22Rv1 (cell line): Measurements from ENCODE around the gene SYNPR.

Experiments
- H3K27ac ChIP-seq: fragments of 450-650 bp; 2 replicates; pipeline ENCODE4 v1.5.1; 2017
- CTCF ChIP-seq: fragments of 450-650 bp; IDR thresholded peaks from 2 replicates; pipeline ENCODE4 v1.5.1; 2017; ENCODE audit warnings: mild to moderate bottlenecking
- ZFX ChIP-seq: fragments of 450-650 bp; IDR thresholded peaks from 2 replicates; pipeline ENCODE4 v1.6.1; 2017; ENCODE audit warnings: antibody characterized with exemption, borderline replicate concordance

Gene SYNPR

DNA sequence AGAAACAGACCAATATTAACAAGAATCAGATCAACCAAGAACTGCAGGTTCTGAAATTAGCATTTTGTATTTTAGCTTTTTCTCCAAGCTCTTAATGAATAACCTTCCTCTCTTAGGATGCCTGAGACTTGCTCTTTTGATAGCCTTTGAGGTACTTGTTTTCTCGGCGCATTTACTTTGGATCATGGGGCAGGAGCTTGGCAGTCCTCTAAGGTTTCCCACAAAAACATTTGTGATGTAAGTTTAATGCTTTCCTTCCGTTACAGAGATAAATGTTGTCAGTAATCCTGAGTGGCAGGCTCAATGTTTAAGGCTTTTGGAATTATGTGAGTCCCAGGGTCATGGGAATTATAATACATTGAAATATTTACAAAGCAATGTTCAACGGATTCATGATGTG is 236.6 kb downstream of the SYNPR start:
- TF ChIP-seq CTCF: no peak
- TF ChIP-seq ZFX: no peak
- no peak overlapping the region for H3K27ac ChIP-seq

GRCh38 chr3:63519426-63519825 is 241.3 kb downstream of the SYNPR start:
- TF ChIP-seq CTCF (no peak), ZFX (no peak)
- H3K27ac ChIP-seq: no peak overlapping the region

DNA sequence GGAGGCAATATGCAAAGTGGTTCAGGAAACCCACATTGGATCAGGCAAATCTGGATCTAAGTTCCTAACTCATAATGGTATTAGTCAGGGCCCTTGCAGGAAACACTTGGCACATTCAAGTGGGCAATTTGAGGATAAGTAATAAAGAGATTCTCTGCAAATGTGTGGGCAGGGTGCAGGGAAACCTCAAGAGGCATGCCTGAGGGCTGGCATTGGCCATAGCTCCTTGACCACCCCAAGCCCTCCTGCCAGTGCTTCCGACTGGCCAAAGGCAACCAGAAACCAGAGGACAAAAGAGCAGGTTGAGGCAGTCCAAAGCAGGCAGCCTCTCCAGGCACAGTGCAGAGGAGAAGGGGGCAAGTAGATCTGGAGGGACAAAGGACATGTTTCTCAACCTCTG is 243.5 kb downstream of the SYNPR start:
- H3K27ac ChIP-seq: no peak overlapping the region
- no peak for TF ChIP-seq ZFX
- TF ChIP-seq CTCF: no peak

- no peak overlapping the region for H3K27ac ChIP-seq
- TF ChIP-seq CTCF: no peak
- TF ChIP-seq ZFX: no peak
Measured at GRCh38 chr3:63523100-63523499, 245.0 kb downstream of the SYNPR start.

- no peak for TF ChIP-seq CTCF
- TF ChIP-seq ZFX: no peak
- H3K27ac ChIP-seq: no peak overlapping the region
Measured at GRCh38 chr3:63528325-63529000, 250.4 kb downstream of the SYNPR start.

DNA sequence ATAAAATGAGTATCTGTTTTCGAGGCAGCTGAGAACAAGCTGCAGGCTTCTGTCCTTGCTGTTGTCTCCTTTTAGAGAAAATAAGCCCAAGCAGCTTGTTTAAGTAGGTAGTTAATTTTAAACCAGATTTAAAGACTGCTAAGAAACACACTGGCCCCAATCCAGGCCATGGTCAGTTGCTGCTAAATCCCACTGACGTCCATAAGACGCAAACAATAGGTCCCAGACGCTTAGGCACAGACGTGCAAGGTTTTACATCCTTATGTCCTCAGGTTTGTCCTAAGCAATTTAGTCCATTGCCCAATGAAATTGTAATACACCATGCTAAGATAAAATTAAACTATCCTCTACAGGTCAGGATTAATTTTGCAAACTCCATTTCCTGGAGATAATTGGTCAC is 254.4 kb downstream of the SYNPR start:
- no peak overlapping the region for H3K27ac ChIP-seq
- TF ChIP-seq ZFX (no peak), CTCF (no peak)

DNA sequence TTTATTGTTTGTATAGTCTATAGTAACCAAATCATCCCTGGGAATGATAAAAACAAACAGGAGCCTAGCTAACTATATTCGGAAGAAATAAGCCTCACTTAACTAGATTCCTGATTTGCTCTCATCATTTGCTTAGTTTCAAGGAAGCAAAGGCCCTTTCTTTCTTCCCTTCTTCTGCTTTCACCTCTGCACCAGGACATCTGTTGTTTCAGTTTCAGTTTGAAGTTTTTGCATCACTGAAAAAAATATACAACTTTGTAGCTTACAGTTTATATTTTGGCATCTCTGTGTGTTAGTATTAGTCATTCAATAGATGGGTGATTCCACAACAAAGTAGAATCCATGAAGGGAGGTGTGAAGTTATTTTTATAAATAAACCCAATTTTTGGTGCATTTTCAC is 260.8 kb downstream of the SYNPR start:
- H3K27ac ChIP-seq: no peak overlapping the region
- TF ChIP-seq ZFX: no peak
- TF ChIP-seq CTCF: no peak
